H1 (cell line): Measurements from ENCODE around the gene PSD2. TPM values are rescaled to one million over a fixed set of nuclear protein-coding genes. Genes with fewer than 3 reads are reported as not detected.

Experiments used
- CTCF ChIA-PET: fragments of 300-600 bp; sonication (Branson Sonifier 250); formaldehyde crosslinking; loops from one replicate; lab custom pipeline; 2021; ENCODE audit not compliant: partially characterized antibody; lab: Charles Lee
- POLR2A ChIA-PET: fragments of 300-600 bp; sonication (Branson Sonifier 250); formaldehyde crosslinking; loops from one replicate; lab custom pipeline; 2021; ENCODE audit warnings: inconsistent platforms; ENCODE audit not compliant: partially characterized antibody; lab: Charles Lee
- DNase-seq, 2 experiments: peaks; one replicate each; pipeline versions ENCODE4 v3.0.0 to v3.0.0-alpha.2; 2010 to 2022; ENCODE audit warnings: low spot score in 2 of 2, low read depth in 1 of 2, mixed read lengths in 1 of 2
- FAIRE-seq: peaks from 2 replicates; lab custom pipeline; 2011; peaks lifted over from hg19 to GRCh38; lab: Jason Lieb, UNC
- H2AFZ ChIP-seq: 2 replicates; pipeline ENCODE4 v1.8.1; 2012; ENCODE audit warnings: low read length, inconsistent platforms
- H2AK5ac ChIP-seq: 2 replicates; pipeline ENCODE4 v1.6.1; 2013; ENCODE audit warnings: low read depth, low read length
- H2BK120ac ChIP-seq: replicated peaks from 2 replicates; pipeline ENCODE3; 2013; ENCODE audit warnings: low read depth, low read length, inconsistent platforms
- H2BK12ac ChIP-seq: 2 replicates; pipeline ENCODE4 v1.6.1; 2013; ENCODE audit warnings: low read depth, low read length
- H2BK15ac ChIP-seq: 2 replicates; pipeline ENCODE4 v1.6.1; 2013; ENCODE audit warnings: low read length
- H2BK20ac ChIP-seq: 2 replicates; pipeline ENCODE4 v1.6.1; 2013; ENCODE audit warnings: low read length
- H2BK5ac ChIP-seq: 2 replicates; pipeline ENCODE4 v1.6.1; 2013; ENCODE audit warnings: low read depth, low read length
- H3K14ac ChIP-seq: 2 replicates; pipeline ENCODE4 v1.6.1; 2013; ENCODE audit warnings: inconsistent platforms; ENCODE audit not compliant: insufficient read length
- H3K18ac ChIP-seq: 2 replicates; pipeline ENCODE4 v1.6.1; 2013; ENCODE audit warnings: low read length; ENCODE audit errors: extremely low read depth
- H3K23ac ChIP-seq: 2 replicates; pipeline ENCODE4 v1.6.1; 2013; ENCODE audit warnings: inconsistent platforms; ENCODE audit not compliant: insufficient read length
- H3K23me2 ChIP-seq: 2 replicates; pipeline ENCODE4 v1.6.1; 2013; ENCODE audit warnings: low read depth, low read length
- H3K27ac ChIP-seq: 2 replicates; pipeline ENCODE4 v1.6.1; 2011; ENCODE audit warnings: low read depth, low read length, inconsistent platforms
- H3K27me3 ChIP-seq, 4 experiments: replicated peaks in 1 of 4; 1 replicate in 1 of 4; 2 replicates in 3 of 4; pipeline versions ENCODE4 v1.6.1 to v1.8.1; 2011 to 2013; ENCODE audit warnings: low read length in 3 of 4, mild to moderate bottlenecking in 3 of 4, inconsistent platforms in 2 of 4, mixed read lengths in 2 of 4, moderate library complexity in 1 of 4; ENCODE audit not compliant: control insufficient read depth in 3 of 4, insufficient read depth in 3 of 4; ENCODE audit errors: extremely low read depth in 1 of 4
- H3K36me3 ChIP-seq, 4 experiments: 2 replicates each; pipeline versions ENCODE4 v1.6.1 to v1.8.1; 2011 to 2013; ENCODE audit warnings: mild to moderate bottlenecking in 4 of 4, low read length in 3 of 4, moderate library complexity in 2 of 4, control low read depth in 1 of 4, inconsistent platforms in 1 of 4; ENCODE audit not compliant: insufficient read depth in 4 of 4, control insufficient read depth in 2 of 4
- H3K4ac ChIP-seq: replicated peaks from 2 replicates; pipeline ENCODE3; 2013; ENCODE audit warnings: low read length, low read depth, mixed read lengths, inconsistent platforms; ENCODE audit not compliant: insufficient read length
- H3K4me1 ChIP-seq, 4 experiments: replicated peaks in 1 of 4; 1 replicate in 1 of 4; 2 replicates in 3 of 4; pipeline versions ENCODE4 v1.6.1 to v1.8.1; 2011 to 2013; ENCODE audit warnings: low read length in 3 of 4, inconsistent platforms in 2 of 4, mixed read lengths in 1 of 4; ENCODE audit not compliant: insufficient read depth in 4 of 4, control insufficient read depth in 3 of 4
- H3K4me2 ChIP-seq, 2 experiments: 2 replicates each; pipeline versions ENCODE4 v1.6.1 to v1.8.1; 2011 to 2013; ENCODE audit warnings: low read depth in 2 of 2, low read length in 2 of 2, control low read depth in 1 of 2, inconsistent platforms in 1 of 2, mild to moderate bottlenecking in 1 of 2; ENCODE audit not compliant: insufficient read depth in 1 of 2
- H3K4me3 ChIP-seq, 4 experiments: fragments of 200-600, 300-600 bp in 1 of 4; sonication (generic), shearing (Covaris generic), sonication (Bioruptor Twin) in 1 of 4; 2 replicates each; pipeline versions ENCODE4 v1.5.1 to v1.8.1; 2011 to 2016; ENCODE audit warnings: low read length in 4 of 4, low read depth in 3 of 4, control low read depth in 2 of 4, inconsistent platforms in 2 of 4, mild to moderate bottlenecking in 2 of 4, mixed read lengths in 1 of 4, moderate library complexity in 1 of 4; ENCODE audit not compliant: insufficient read depth in 2 of 4; ENCODE audit errors: extremely low read depth in 1 of 4
- H3K56ac ChIP-seq: replicated peaks from 2 replicates; pipeline ENCODE3; 2013; ENCODE audit warnings: low read depth, mild to moderate bottlenecking, mixed read lengths, low read length, inconsistent platforms; ENCODE audit not compliant: insufficient read length
- H3K79me1 ChIP-seq: 2 replicates; pipeline ENCODE4 v1.6.1; 2013; ENCODE audit warnings: low read depth, low read length, control low read depth
- H3K79me2 ChIP-seq, 2 experiments: 2 replicates each; pipeline versions ENCODE4 v1.6.1 to v1.8.1; 2012 to 2013; ENCODE audit warnings: low read length in 2 of 2, mild to moderate bottlenecking in 2 of 2, inconsistent platforms in 1 of 2; ENCODE audit not compliant: insufficient read depth in 2 of 2, control insufficient read depth in 1 of 2
- H3K9ac ChIP-seq, 4 experiments: replicated peaks in 1 of 4; 1 replicate in 1 of 4; 2 replicates in 3 of 4; pipeline versions ENCODE4 v1.6.1 to v1.8.1; 2011 to 2013; ENCODE audit warnings: low read depth in 3 of 4, low read length in 3 of 4, control low read depth in 2 of 4, mild to moderate bottlenecking in 2 of 4, moderate library complexity in 2 of 4, inconsistent platforms in 1 of 4; ENCODE audit errors: extremely low read depth in 1 of 4
- H3K9me3 ChIP-seq, 2 experiments: 2 replicates each; pipeline versions ENCODE4 v1.6.1 to v1.8.1; 2012 to 2013; ENCODE audit warnings: mild to moderate bottlenecking in 2 of 2, moderate library complexity in 2 of 2, control low read depth in 1 of 2, inconsistent platforms in 1 of 2, low read depth in 1 of 2, low read length in 1 of 2, mixed read lengths in 1 of 2; ENCODE audit not compliant: insufficient read depth in 2 of 2
- H4K20me1 ChIP-seq, 2 experiments: replicated peaks in 1 of 2; 2 replicates each; pipeline versions ENCODE3 to v1.8.1; 2011 to 2013; ENCODE audit warnings: inconsistent platforms in 2 of 2, low read length in 2 of 2, mild to moderate bottlenecking in 1 of 2; ENCODE audit not compliant: insufficient read depth in 2 of 2, control insufficient read depth in 1 of 2
- H4K5ac ChIP-seq: 2 replicates; pipeline ENCODE4 v1.6.1; 2013; ENCODE audit warnings: low read length, low read depth, mixed read lengths, inconsistent platforms; ENCODE audit not compliant: insufficient read length
- H4K8ac ChIP-seq: 2 replicates; pipeline ENCODE4 v1.8.0; 2013; ENCODE audit warnings: mild to moderate bottlenecking, moderate library complexity, low read length, inconsistent platforms; ENCODE audit not compliant: insufficient read depth; ENCODE audit errors: extremely low read depth
- H4K91ac ChIP-seq: replicated peaks from 2 replicates; pipeline ENCODE3; 2013; ENCODE audit warnings: low read length, mixed read lengths, inconsistent platforms; ENCODE audit not compliant: insufficient read length
- CBX5 ChIP-seq: fragments of 300-800, 300-1000 bp; sonication (generic); IDR thresholded peaks from 2 replicates; pipeline ENCODE4 v1.7.1; 2016; ENCODE audit warnings: antibody characterized with exemption, low read length, low read depth
- GABPA ChIP-seq: IDR thresholded peaks from 2 replicates; pipeline ENCODE4 v1.6.1; 2011; ENCODE audit warnings: mild to moderate bottlenecking, low read length, moderate library complexity, borderline replicate concordance; ENCODE audit not compliant: insufficient read depth
- KDM5A ChIP-seq: fragments of 200-600 bp; IDR thresholded peaks from 2 replicates; pipeline ENCODE4 v1.7.1; 2012; ENCODE audit warnings: mild to moderate bottlenecking, low read length, inconsistent platforms, mixed read lengths
- POLR2AphosphoS5 ChIP-seq: IDR thresholded peaks from 2 replicates; pipeline ENCODE4 v1.6.1; 2011; ENCODE audit warnings: low read depth, low read length
- RBBP5 ChIP-seq: IDR thresholded peaks from 2 replicates; pipeline ENCODE4 v1.7.1; 2012; ENCODE audit warnings: low read depth, mild to moderate bottlenecking, inconsistent platforms, low read length, moderate library complexity, borderline replicate concordance
- RFX5 ChIP-seq: IDR thresholded peaks from 2 replicates; pipeline ENCODE4 v1.6.1; 2011; ENCODE audit warnings: low read depth, low read length, improper control_type of control experiment, borderline replicate concordance
- SIRT6 ChIP-seq: IDR thresholded peaks from one replicate; pipeline ENCODE4 v1.7.1; 2012; ENCODE audit warnings: low read length, inconsistent platforms
- SP1 ChIP-seq: IDR thresholded peaks from 2 replicates; pipeline ENCODE4 v1.6.1; 2011; ENCODE audit warnings: low read depth, low read length
- SRF ChIP-seq: IDR thresholded peaks from 2 replicates; pipeline ENCODE4 v1.6.1; 2011; ENCODE audit warnings: mild to moderate bottlenecking, low read depth, low read length, moderate library complexity
- WGBS, 2 experiments: shearing (Covaris generic) in 1 of 2; methylation state at CpG; one replicate each; pipeline versions ENCODE4 v1.1.6 to v1.1.7; 2013 to 2015; ENCODE audit warnings: low lambda C conversion rate in 2 of 2, mixed read lengths in 2 of 2, inconsistent platforms in 1 of 2, low coverage in 1 of 2, missing lambda C conversion rate in 1 of 2; ENCODE audit not compliant: insufficient replicate concordance in 2 of 2, insufficient coverage in 1 of 2, insufficient read length in 1 of 2; ENCODE audit errors: extremely low coverage in 1 of 2, missing lambda C conversion rate in 1 of 2; 5-methylcytosine and 5-hydroxymethylcytosine counted together
- polyA plus RNA-seq, 7 experiments: library from polyadenylated mRNA; depleted of rRNA in 3 of 7; stranded (reverse) in 5 of 7; unstranded in 2 of 7; fragments of >200 nt in 5 of 7; fragments of 200-250 nt in 2 of 7; gene quantifications; 1 replicate in 5 of 7; 2 replicates in 1 of 7; 4 replicates in 1 of 7; pipeline versions ENCODE4 v1.2.1 to v1.2.3, GENCODE V29; 2011 to 2013; ENCODE audit warnings: missing spikeins in 2 of 7, mixed read lengths in 2 of 7
- total RNA-seq: library from RNA; stranded (reverse); fragmentation: NEBNext Ultra II Directional; extraction: Animal tissue kit (Norgen Biotek cat#: 25700); gene quantifications from 2 replicates; pipeline ENCODE4 v1.2.1, GENCODE V29; 2021
- TF ChIP-seq, protein P1 (sequence below): IDR thresholded peaks from 2 replicates; pipeline ENCODE4 v1.6.1; 2012; ENCODE audit warnings: inconsistent platforms
- TF ChIP-seq, protein P2 (sequence below): IDR thresholded peaks from 2 replicates; pipeline ENCODE4 v1.6.1; 2012; ENCODE audit warnings: inconsistent platforms

PSD2 gene
- total and polyA plus RNA-seq, 2 of the 8 experiments (the other 6 are each of a cell fraction or from before 2014, with no cell fraction given): 0.06 to 0.14 TPM

DNA sequence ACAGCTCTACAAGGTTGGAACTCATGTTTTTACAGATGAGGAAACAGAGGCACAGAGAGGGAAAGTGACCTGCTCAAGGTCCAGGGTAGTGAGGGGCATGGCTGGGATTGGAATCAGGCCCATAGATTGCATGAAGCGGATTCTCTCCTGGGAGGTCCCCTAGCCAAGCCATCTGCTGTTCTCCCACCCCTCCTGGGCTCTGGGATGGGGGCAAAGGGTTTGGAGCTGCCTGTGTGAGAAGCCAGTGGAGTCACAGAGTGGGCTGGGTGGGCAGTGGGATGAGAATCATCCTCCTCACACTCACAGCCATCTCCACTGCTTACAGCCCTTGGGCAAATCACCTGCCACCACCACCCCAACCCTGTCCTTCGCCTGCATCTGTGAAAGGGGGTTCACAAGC, 38.6 kb upstream of the PSD2 start:
- peak overlapping the region; percentile 10 for H3K4ac ChIP-seq
- H2BK12ac ChIP-seq: no peak overlapping the region
- no peaks in the 10 kb centered on the region for H3K36me3 ChIP-seq
- H4K5ac ChIP-seq: no peak overlapping the region
- no peak overlapping the region for H3K56ac ChIP-seq
- H2BK20ac ChIP-seq: 0 out of 2 replicates have a peak overlapping the region, but pooled peaks have one; percentile 8
- CTCF ChIA-PET: interaction anchor here (0.7 to 5.1 kb wide), 9 partner anchors 9 to 122 kb away, joined by 3 to 58 read pairs (median 5); no protein-coding TSS in a partner anchor
- H2BK5ac ChIP-seq: no peak overlapping the region
- H3K79me2 ChIP-seq: no peaks in the 10 kb centered on the region
- no peak overlapping the region for H3K14ac ChIP-seq
- no peak overlapping the region for H2BK120ac ChIP-seq
- no peak overlapping the region for H2AFZ ChIP-seq
- WGBS, 2 experiments: 100% methylated on average over 2 of the region's 2 CpGs; no CpG with 5 or more reads in 1 of the 2 experiments
- no peak overlapping the region for H4K91ac ChIP-seq
- FAIRE-seq (no peak), DNase-seq (no peak)
- H2BK15ac ChIP-seq: 0 out of 2 replicates have a peak overlapping the region, but pooled peaks have one; percentile 50
- no peak overlapping the region for H3K23ac ChIP-seq
- peaks cover 2 to 4% of the 10 kb centered on the region in 2 experiments for H4K20me1 ChIP-seq
- H3K9me3 ChIP-seq: no peaks in the 10 kb centered on the region
- no peak overlapping the region for H3K9ac ChIP-seq
- no peak overlapping the region for H3K27ac ChIP-seq
- no peaks in the 10 kb centered on the region for H3K79me1 ChIP-seq
- H3K23me2 ChIP-seq: peaks cover 13% of the 10 kb centered on the region
- no peak overlapping the region for H3K4me3 ChIP-seq
- no peak overlapping the region for H4K8ac ChIP-seq
- H3K27me3 ChIP-seq: peaks cover 17 to 69% (median 57%) of the 10 kb centered on the region in 4 experiments
- POLR2A ChIA-PET: interaction anchor here (0.7 to 1.4 kb wide), 2 partner anchors 9 to 37 kb away, joined by 3 to 4 read pairs; no protein-coding TSS in a partner anchor
- 0 out of 2 replicates have a peak overlapping the region, but pooled peaks have one; percentile 16 for H2AK5ac ChIP-seq
- H3K4me1 ChIP-seq: peaks cover 4 to 12% (median 9%) of the 10 kb centered on the region in 4 experiments
- no peak overlapping the region for H3K18ac ChIP-seq
- peak overlapping the region in 1 of 2 experiments; percentile 99; a peak in 1 of 4 replicates for H3K4me2 ChIP-seq
- TF ChIP-seq KDM5A (no peak), POLR2AphosphoS5 (no peak), CBX5 (no peak), SRF (no peak), GABPA (no peak), RFX5 (no peak), RBBP5 (no peak), SIRT6 (no peak), SP1 (no peak)
- TF ChIP-seq, protein P1, sequence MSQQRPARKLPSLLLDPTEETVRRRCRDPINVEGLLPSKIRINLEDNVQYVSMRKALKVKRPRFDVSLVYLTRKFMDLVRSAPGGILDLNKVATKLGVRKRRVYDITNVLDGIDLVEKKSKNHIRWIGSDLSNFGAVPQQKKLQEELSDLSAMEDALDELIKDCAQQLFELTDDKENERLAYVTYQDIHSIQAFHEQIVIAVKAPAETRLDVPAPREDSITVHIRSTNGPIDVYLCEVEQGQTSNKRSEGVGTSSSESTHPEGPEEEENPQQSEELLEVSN: no peak
- TF ChIP-seq, protein P2, sequence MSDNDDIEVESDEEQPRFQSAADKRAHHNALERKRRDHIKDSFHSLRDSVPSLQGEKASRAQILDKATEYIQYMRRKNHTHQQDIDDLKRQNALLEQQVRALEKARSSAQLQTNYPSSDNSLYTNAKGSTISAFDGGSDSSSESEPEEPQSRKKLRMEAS: no peak
